ENCODE results near the gene EFNA5.
"Not testable (repeated sequence)": the region's sequence is repeated elsewhere in the genome, so short reads cannot be mapped to it uniquely, and the experiment has no call there.

Gene EFNA5

GRCh38 chr5:107457138-107457537 is 213.6 kb downstream of the EFNA5 start:
- DNase-seq (ENCODE audit: low spot score) = no peak

DNA sequence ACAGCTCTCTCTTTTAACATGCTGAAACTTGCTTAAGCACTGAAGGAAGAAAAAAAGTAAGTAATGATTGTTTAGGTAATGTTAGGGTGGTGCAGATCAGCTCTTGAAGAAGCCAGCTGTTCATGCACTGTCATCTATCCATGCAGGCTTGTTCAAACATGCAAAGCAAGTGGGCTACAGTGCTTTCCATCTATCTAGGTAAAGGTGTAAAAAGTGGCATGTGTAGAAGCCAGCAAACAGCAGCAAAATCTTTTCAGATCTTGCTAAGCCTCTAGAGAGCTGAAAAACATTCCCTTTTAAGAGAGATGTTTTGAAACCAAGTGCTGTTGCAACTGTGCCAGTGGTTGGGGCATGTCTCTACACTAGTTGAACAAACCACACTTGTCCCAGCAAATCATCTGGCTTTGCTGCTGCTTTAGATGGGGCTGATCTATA is 214.4 kb downstream of the EFNA5 start:
- DNase-seq (ENCODE audit: low spot score) = no peak

DNA sequence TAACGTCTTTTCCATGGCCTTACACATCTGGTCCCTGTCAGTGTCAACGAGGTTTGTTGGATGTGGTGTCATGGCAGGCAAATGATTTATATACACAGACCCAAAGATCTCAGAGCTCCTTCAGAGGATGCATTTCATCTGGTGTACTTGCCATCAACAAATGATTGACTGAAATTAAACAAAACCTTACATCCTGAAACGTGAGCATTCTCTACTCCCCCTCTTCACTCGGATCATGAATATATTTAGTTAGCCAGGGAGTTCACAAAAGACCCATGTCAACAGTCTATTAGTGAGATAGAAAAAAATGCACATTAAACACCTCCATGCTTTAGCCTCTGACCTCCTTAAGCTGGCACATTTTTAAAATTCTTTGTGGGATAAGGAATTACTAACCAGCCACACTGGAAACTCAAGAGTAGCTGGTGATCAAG is 215.6 kb downstream of the EFNA5 start:
- no peak for DNase-seq (ENCODE audit: low spot score)

- DNase-seq (ENCODE audit: low spot score) = not testable (repeated sequence)
These were observed 218.9 kb downstream of the EFNA5 start for GRCh38 chr5:107451827-107452226.

DNA sequence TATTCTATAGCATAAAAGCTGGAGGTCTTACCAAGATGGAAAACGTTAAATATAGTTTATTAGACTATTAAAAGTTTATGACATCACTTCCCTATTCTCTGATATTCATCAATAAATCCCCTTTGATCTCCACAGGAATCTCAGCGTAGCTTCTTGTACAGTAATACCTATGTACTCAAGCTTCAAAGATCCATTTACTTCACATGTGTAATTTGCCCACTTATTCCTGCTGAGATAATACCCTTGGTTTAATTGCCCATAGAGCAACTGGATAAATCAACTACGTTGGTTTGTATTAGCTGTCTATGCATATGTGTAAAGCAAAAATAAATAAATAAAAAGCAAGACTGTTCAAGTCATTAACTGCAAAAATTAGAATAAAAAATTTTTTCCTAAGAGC is 219.7 kb downstream of the EFNA5 start:
- no peak for DNase-seq (ENCODE audit: low spot score)

DNA sequence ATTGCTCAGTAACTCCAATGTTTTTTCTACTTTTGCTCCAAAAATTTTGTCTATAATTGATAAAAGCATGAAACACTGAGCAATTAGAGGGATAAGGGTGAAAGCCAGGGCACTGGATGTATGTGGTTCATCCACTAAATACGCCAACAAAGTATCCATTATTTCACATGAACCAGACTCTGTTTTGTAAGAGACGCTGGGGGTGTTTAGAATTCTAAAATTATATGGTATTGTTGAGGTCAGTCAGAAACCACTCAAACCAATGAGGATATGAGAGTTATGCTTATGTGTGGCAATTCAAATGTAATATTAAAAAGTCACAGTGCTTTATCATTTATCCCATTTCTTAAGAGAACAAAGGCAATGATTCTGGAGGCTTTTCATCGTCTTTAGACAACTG is 220.2 kb downstream of the EFNA5 start:
- DNase-seq (ENCODE audit: low spot score) = no peak

DNA sequence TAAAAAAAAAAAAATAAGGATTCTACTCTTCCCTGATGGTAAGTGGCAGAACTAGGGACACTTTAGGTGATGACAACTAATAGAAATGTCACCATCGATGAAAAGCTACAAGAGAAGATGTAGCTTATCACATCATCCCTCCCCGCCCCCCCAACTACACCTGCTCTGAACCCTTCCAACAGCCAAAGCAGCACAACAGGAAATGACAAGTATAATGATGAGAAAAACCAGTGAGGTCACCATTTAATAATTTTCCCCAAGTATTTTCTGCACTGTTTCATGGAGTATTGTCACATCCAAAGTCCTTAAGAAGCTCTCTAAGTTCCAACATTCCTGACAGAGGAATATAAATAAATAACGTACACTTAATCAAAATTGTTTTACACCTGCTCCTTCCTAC is 221.4 kb downstream of the EFNA5 start:
- no peak for DNase-seq (ENCODE audit: low spot score)

DNA sequence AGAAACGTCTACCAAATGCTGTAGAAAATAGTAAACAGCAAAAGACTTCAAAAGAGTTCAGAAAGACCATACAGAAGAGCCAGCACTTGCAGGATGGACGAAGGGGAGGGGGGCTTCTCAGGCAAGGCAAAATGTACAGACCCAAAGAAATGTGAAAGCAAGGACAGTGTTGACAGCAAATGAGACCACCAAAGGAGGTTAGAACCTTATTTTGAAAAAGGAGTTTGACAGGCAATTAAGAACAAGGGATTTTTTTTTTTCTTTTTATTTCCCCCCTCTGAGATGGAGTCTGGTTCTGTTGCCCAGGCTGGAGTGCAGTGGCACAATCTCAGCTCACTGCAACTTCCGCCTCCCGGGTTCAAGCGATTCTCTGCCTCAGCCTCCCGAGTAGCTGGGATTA is 223.2 kb downstream of the EFNA5 start:
- no peak for DNase-seq (ENCODE audit: low spot score)

GRCh38 chr5:107446972-107447371 is 223.8 kb downstream of the EFNA5 start:
- DNase-seq (ENCODE audit: low spot score) = no peak

DNA sequence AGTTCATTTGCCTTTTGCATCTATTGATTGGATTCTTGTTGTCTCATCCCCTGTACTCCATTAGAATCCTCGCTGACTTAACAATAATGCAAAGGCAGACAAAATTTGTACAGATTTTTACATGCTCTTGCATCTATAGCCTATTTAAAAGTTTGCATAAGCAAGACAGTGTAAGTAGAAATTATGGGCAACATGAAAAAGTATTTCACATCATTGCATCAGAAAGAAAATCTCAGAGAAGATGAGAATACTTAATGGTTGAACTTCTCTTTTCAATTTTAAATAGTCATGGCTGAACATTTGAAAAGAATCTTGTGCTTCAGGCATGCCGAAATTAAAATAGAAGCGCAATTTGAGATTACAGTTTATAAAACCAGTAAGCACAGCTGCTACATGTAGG is 226.4 kb downstream of the EFNA5 start:
- no peak for DNase-seq (ENCODE audit: low spot score)

DNA sequence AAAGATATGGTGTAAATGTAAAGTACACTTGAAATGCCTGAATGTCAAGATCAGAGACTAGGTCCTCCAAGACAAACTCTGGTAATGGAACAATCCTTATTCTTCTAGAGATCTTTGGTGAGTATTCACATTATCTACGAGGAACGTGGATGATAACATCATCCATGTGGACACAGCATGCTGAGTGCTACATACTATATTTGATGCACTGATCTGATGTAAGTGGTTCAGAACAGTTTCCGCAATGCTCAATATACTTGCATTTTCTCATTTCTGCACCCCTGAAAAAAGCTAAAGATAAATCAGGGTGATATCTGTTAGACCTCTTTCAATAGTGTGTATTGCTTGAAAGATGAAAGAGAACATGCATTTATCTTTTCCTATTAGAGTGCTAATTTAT is 226.8 kb downstream of the EFNA5 start:
- DNase-seq (ENCODE audit: low spot score) = no peak

DNA sequence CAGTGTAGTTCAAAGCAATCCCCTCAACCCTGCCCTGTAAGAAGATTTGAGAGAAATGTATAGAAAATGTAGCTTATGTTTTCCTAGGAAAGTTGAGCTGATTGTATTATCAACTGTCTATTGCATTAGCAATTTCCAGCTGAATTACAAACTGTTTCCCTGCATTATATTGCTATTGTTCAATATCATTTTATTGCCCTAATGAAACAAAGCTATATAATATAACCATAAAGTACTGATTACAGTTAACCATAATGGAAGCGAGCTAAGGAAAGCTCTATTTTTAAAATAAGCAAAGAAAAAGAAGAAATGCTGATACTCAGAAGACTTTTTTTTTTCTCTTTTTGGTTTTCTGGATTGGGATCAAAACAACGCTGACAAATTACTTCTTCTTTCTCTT is 228.3 kb downstream of the EFNA5 start:
- DNase-seq (ENCODE audit: low spot score) = no peak

DNA sequence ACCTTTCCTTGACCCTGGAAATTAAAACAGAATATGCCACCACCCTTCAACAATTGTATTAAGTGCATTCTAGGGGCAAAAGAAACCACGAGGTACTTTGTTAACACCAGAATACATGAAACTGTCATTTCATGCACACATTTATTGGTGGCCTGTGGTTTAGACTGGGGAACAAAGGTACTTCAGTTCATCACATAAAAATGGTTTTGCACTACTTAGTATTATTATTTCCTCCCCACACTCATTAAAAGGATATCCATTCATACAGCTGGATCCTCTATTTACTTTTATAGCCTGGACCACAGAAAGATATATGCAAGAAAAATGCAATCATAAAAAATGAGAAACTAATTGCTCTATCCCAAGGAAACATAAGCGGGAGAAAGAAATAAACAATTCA is 230.9 kb downstream of the EFNA5 start:
- no peak for DNase-seq (ENCODE audit: low spot score)

GRCh38 chr5:107437986-107438510 is 232.7 kb downstream of the EFNA5 start:
- DNase-seq (ENCODE audit: low spot score) = no peak

DNA sequence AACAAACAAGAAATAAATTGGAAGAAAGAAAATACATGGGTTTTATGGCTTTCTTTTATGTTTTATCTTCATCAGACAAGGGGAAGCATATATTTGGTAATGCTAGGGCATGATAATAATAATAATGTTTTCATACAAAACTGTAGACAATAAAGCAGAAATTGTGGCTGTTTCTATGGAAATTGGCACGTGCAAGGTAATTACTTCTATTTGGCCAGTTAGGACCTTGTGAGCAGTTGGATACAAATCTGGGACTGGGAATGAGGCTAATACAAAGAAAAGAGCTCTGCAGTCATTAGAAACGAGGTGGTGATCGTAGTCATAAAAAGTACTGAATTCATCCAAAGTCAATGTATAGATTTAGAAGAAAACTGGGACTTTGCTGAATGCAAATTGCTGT is 233.6 kb downstream of the EFNA5 start:
- no peak for DNase-seq (ENCODE audit: low spot score)

DNA sequence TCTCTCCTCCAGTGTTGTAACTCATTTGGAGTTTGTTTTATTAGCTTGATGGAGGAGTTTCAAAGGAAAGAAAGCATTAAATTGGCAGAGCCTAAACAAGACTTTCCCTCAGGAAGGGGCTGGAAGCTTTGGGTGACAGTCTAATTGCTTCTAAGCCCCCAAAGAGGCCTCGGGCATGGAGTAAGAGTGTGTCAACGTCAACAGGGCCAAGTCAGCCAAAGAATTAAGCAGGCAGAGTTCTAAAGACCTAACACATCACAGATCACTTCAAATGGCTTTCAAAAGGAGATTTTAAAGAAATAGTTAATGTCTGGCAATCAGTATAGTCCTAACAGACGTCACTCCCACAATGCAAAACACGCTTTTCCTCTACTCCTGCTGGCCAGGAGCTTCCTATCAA is 234.5 kb downstream of the EFNA5 start:
- DNase-seq (ENCODE audit: low spot score) = no peak

GRCh38 chr5:107435061-107435460 is 235.7 kb downstream of the EFNA5 start:
- DNase-seq (ENCODE audit: low spot score) = no peak

GRCh38 chr5:107433646-107434045 is 237.1 kb downstream of the EFNA5 start:
- DNase-seq (ENCODE audit: low spot score) = not testable (repeated sequence)

- DNase-seq (ENCODE audit: low spot score) = no peak
These were observed 238.7 kb downstream of the EFNA5 start for GRCh38 chr5:107431998-107432397.

DNA sequence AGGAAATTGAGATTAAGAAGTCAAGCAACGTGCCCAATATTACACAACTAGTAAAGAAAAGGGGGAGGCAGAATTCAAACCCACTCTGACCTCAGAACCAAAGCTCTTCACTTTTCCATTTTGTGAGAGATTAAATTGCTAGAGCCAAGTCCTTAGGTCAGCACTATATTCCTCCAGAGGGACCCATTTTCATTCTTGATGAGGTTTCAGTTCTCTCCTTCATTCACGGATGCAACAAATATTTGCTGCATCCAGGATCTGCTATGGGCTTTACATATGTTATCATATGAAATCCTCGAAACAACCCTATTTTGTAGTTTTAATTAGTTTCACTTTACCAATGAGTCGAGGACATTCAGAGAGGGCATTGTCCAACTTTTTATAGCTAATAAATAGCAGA is 239.2 kb downstream of the EFNA5 start:
- no peak for DNase-seq (ENCODE audit: low spot score)

DNA sequence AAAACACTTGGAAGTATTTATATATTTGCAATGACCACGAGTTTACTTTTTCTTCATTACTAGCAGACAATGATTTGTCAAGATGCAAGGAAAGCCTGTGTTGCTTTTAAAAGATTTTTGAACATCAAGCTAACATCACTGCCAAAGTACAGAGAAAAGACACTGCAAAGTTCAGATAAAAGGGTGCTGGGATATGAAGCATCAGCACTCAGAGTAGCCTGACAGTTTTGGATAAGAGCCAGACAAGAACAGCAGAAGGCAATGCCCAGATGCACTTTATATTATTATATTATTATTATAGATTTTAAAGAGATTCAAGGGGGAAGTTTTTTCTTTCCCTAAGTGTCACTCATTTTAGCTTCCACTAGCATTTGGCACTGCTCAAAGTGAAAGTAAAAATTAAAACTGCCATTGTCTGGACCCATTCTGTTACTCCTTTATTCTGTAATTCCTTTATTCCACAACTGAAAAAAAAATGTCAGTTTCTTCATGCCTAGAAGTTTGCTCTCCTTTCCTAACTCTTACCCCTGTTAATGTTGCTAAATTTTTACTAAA is 240.6 kb downstream of the EFNA5 start:
- DNase-seq (ENCODE audit: low spot score) = no peak

GRCh38 chr5:107428303-107428813 is 242.4 kb downstream of the EFNA5 start:
- no peak for DNase-seq (ENCODE audit: low spot score)

DNA sequence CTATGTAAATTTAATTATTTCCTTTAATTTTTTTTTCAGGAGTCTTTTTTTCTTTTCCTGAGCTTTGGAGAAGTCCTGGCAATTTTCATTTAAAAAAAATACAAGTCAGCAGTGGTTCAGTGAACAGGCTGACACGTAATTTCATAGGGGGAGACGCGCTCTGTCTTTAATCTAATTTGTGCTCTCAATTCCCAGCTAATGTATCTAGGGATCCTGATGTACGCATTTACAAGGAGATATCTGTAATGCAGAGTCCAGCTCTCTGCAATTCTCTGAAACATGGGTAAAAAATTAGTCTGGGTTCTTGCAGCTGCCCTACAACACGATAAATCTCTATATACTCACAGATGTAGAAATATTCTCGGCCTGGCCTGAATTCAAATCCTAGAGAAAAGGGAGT is 243.9 kb downstream of the EFNA5 start:
- no peak for DNase-seq (ENCODE audit: low spot score)

DNA sequence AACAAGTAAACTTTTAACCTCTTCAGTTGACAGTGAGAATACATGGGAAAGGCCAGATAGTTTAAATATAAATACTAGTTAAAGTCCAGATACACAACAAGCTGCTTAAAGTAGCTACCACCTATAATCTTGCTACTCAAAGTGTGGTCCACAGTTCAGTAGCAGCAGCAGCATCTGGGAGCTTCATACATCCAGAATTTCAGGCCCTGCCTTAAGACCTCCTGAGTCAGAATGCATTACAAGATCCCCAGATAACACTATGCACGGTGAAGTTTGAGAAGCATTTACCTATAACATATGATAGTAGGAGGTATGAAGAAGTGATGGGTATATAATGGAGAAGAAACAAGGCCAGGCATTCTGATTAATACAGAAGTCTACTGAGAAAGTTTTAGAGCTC is 244.5 kb downstream of the EFNA5 start:
- no peak for DNase-seq (ENCODE audit: low spot score)

All from iPS-NIHi11 (cell line).